Suppressor macrophage (primary cell): ENCODE measurements around the gene SLC35E2B.
"Not testable (repeated sequence)": the region's sequence is repeated elsewhere in the genome, so short reads cannot be mapped to it uniquely, and the experiment has no call there.

Source experiments
- DNase-seq, 4 experiments: peaks; one replicate each; pipeline ENCODE4 v3.0.0-alpha.2; 2020 to 2022

SLC35E2B gene

DNA sequence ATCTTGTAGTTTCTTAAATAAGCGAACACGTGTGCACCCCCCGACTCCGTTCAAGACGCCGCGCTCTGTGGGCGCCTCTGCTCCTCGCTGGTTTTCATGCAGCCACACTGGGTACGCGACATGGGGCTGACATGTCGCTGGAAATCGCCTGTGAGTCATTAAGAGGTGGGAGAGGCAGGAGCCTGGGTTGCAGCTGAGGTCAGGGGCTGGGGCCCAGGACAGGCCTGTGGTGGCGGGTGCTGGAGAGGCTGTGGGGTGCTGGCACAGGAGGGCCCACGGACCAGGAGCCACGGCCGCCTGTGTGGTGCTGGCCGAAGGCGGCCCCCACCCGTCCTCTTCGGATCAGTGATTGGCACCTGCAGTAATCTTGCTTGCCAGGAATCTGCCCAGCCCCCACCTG is 17.8 kb downstream of the SLC35E2B start:
- not testable (repeated sequence) for DNase-seq

DNA sequence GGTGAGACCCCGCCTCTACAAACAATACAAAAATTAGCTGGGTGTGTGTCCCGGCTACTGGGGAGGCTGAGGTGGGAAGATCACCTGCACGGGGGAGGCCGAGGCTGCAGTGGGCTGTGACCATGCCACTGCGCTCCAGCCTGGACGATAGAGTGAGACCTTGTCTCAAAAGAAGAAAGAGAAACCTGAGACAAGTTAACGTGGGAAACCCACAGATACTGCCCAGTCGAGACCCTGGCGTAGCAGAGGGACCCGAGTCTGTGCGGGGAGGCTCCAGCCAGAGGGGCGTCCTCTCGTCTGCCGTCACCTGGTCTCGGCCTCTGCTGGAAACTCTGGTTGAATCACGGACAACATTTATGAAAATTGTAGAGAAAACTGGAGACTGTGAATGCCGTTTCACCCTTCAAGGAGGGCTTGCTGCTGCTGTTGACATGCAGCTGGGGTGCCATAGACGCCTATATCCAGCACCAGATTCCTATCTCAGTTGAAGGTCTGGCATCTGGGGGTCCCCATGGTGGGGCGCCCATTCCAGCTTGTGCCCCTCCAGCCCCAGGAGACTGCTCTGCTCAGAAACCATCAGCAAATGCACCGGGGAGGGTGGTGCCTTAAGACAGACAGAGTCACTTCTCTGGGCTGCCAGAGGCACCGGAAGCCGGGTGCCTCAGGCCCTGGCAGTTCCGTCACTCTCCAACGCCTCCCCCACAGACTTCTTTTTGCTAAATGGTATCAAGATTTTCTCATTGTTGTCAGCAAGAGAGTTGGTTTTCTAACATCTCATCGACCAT is 20.2 kb downstream of the SLC35E2B start:
- no peak for DNase-seq

DNA sequence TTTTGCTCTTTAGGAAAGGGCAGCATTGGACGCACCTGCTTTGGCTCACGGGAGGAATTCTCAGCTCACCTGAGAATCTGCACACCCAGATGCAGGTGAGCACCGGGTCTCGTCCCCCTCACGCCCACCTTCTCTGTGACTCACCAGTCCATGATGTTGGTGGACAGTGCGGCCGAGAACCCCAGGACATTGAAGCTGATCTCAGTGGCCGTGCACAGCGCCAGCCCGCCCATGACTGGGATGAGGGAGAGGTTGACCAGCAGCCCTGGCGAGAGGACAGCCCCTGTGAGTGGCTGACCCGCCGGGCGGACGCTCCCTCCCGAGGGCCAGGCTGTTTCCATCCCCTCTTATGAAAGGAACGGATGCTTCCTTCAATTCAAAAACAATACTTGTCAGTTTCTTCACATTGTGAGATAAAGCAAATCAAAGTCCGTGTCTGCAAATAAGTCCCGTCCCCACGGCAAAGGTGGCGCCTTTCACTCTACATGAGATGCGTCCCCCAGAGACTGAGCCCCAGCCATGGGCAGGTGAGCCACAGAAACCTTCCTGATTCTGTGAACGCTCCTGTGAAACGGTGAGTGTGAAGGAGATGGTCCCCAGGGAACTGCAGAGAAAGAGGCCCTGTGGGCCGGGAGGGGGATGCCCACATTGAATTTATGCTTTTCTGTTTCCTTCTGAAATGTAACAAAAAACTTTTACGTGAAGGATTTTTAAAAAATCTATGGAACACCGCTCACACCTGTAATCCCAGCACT is 21.1 kb downstream of the SLC35E2B start:
- no peak for DNase-seq

DNA sequence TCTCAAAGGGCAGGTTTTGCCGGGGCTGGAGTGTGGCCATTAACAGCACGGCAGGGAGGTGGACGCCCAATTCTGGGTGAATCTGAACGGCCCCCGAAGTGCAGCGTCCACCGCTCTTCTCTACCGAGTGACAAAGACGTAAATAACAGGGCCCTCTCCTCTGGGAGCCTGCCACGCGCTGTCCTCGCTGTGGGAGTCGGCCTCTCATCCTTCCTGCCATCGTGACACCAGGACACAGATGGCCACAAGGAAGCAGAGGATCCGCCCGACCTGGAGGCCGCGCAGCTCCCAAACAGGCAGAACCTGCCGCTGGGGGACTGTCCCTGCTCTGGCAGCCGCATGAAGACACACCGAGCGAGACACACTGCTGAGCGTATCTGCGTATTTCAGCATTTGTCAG is 21.7 kb downstream of the SLC35E2B start:
- no peak for DNase-seq

DNA sequence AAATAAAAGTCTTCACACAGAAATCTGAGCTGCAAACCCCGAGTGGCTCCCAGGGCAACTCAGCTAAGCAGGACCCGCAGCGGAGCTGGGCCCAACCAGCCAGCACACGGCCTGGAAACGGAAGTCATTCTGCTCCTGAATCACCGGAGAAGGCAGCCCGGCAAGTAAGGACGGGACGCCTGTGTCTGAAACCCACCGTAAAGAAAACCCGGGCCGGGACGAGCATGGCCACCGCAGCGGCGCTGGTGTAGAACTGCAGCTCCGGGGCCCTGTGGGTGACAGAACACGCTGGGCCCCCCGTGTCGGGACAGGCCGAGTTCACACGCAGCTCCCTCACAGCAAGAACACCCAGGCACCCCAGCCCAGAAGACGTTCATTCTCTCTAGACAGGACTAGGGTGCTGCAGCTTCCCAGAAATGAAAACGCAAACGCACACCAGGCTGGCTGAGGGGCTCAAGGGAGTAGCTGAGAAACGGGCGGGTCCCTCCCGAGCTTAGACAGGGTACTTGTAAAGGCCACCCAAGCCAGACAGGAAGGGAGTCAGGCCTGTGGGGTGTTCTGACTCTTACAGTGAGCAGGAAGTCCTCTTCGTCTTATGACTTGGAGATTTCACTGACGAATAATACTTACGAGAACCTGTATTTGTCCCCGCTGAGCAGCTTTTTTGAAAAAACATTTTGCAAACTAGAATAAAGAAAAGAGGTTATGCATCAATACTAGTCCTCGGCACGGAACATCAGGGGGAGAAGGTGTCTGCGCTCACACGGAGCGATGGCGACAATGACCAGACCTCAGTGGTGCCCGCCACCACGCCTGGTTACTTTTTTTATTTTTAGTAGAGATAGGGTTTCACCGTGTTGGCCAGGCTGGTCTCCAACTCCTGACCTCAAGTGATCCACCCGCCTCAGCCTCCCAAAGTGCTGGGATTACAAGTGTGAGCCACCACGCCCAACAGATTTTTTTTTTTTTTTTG is 22.8 kb downstream of the SLC35E2B start:
- DNase-seq = no peak

DNA sequence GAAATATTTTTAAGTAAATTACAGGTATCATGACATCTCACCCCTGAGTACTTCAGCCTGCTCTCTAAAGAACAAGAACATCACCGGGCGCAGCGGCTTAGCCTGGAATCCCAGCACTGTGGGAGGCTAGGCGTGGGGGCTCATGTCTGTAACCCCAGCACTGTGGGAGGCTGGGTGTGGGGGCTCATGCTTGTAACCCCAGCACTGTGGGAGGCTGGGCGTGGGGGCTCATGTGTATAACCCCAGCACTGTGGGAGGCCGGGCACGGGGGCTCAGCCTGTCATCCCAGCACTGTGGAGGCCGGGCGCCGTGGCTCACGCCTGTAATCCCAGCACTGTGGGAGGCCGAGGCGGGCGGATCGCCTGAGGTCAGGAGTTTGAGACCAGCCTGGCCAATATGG is 26.1 kb downstream of the SLC35E2B start:
- no peak for DNase-seq

DNA sequence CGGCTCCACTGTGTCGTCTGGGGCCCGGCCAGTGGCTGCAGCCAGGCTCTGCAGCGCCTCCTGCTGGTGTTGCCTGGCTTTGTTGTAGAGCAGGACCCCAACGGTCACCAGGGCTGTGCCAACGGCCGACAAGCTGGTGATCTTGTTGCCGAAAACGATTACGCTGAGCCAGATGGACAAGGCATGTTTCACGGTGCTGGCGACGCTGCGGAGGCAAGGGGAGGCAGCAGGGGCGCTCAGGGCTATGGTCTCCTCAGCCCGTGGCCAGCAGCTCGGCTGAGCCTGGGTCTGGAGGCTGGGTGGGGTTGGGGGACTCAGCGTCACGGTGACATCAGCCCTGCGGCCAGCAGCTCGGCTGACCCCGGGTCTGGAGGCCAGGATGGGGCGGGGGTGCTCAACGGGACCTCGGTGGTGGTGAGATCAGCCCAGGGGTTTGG is 26.8 kb downstream of the SLC35E2B start:
- peak; percentile 32 to 63 (median 42) for DNase-seq

DNA sequence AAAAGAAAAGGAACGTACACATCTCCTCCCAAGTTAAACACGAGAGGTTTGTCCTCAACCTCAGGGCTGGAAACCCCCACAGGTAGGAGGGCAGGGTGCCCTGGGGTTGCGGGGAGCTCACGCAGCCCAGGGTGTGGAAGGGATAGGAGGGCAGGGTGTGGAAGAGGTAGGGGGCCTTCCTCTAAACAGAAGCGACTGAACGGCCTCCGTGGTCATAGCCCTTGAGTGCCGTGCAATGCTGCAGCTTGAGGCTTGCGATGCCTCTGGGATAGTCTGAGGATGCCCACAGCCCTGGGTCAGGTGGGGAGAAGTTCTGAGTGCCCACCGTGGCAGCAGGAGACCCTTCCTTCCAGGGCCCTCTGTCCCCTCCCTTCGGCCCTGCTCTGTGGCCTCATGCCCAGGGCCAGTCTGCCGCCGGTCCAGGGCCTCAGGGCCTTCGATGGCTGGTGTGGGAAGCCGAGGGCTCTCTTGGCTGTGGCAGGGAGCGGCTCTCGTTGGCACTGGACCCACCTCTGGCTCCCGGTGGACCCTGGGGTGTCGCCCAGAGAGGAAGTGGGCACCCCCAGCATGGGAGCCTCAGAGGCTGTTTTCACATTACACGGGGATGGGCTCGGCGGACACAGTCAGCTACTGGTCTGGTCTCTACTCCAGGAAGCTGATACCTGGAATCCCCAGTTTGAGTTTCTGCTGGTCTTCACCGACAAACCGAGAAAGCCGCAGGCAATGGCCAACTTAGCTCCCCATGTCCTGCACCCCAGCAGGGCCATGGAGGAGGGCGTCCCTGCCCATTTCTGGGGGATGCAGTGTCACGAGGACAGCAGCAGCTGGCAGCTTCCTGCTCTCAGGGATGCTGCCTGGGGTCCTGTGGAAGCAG is 27.4 kb downstream of the SLC35E2B start:
- DNase-seq = no peak

DNA sequence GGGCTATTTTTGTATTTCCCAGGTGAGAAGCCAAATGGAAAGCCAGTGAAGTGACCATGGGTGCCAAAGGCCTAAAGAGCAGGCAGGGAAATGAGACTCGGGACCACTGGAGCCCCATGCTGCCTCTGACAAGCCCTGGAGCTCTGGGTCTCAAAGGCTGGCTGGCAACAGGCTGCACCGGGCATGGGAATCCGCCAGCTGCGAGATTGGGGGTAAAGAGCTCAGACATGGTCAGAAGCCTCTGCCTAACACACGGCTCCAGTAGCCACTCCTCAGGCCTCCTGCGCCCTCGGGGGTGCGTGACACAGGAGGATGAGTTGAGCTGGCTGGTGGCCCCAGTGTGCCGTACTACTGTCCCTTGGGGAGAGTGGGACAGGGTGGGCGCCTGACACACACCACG is 28.3 kb downstream of the SLC35E2B start:
- not testable (repeated sequence) for DNase-seq

DNA sequence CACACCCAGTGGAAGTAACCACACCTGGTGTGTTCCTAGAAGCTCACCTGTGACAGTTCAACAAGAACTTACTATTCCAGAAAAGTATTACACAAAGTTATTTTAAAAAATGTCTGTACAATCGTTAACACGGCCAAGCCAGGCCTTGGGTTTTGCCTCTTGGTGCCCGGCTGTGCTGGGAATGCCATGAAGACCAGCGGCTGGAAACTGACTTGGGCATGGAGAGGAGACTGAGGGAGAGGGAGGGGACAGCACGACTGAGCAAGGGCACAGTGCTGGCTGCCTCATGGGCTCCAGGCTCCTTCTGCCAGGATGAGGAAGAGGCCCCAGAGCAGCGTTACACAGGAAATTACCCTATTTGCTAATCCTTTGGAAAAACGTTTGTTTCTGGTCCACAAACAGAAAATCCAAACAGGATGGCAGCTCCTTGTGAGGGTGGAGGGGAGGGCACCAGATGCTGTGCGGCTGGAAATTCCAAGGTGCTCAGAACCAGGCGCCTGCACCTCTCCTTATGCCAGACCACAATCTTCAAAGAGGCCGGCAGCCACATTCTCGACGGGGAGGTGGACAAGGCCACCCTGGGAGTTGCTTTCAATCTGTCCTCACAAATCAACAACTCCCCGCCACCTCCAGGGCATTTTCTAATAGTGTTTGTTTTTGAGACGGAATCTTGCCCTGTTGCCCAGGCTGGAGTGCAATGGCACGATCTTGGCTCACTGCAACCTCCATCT is 29.6 kb downstream of the SLC35E2B start:
- not testable (repeated sequence) for DNase-seq

DNA sequence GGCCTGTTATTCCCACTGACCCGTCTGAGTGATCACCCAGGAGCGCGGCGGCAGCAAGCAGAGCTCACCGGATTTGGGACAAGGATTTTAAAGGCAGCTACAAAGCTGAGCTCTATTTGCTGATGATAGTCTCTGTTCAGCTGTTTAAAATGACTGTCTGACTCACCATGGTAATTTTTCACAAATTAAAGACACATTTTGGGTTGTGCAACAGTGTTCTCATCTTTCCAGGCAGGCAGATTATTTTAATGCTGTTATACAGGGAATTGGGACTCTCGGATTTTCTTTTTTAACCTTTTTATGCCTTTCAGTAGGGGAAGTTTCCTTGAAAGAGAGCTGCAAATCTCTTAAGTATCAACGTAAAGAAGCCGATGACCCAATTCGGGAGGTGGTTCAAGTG is 30.2 kb downstream of the SLC35E2B start:
- DNase-seq = not testable (repeated sequence)

DNA sequence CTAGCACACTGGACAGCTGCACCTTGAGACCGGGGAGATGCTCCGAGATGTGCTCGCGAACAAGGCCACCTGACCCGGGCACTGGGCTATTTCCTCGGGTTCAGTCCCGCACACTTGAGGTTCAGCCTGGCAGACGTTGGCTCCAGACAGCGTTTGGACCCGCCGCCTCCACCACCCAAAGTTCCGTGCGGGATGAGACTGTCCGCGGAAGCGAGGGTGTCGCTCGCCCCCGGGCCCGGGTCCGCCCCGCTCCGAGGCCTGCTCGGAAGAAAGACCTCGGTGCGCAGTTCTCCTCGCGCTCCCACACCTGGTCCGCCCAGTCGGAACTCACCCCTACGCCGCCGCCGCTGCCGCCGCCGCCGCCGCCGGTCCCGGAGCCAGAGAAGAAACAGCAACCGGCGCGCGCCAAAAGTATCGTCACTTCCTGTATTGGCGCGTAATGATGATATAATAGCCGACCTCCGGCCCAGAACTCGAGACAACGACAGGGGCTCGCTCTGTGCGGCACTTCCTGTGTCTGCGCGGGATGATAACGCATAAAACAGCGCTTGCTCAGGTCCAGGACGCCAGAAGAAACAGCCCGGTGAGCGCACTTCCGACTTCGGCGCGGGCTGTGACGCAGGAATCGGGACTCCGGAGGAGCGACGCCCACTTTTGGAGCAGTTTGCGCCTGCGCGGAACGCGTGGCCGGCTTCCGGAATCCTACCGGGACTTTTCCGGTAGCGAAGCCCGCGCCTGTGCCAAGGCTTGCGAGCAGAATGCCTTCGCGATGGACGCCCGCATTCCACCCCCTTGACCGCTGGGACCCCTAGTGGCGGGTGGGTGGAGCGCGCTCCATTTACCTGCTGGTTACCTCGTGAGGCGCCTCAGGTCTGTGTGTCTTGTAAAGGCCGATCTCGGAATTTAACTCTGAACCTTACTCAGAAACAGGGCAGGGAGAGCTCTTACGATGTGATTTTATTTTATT is 33.7 kb downstream of the SLC35E2B start, which contains the start of gene CDK11B:
Gene CDK11B, minus strand, starts transcription at position 422 of the 967 bp plus-strand sequence. CDS start 1,519 bp downstream, outside the sequence.
- peak; percentile 90 to 97 (median 96) for DNase-seq

DNA sequence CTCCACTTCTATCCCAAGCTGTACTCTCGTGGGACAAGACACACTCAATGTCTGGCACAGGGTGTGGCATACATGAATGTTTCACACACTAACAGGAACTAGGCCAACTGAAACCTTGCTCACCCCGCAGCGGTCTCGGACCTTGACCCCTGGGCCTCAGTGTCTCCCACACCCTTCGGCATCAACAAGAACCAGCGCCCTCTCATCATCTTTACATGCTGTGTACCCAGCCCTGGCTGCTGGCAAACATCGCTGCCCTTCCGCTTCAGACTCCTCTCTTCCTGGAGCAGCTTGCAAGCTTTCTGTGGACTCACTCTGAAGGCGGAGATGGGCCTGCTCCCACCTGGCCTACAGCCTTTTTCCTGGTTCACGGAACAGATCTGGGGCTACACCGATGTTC is 44.3 kb downstream of the SLC35E2B start:
- not testable (repeated sequence) for DNase-seq

DNA sequence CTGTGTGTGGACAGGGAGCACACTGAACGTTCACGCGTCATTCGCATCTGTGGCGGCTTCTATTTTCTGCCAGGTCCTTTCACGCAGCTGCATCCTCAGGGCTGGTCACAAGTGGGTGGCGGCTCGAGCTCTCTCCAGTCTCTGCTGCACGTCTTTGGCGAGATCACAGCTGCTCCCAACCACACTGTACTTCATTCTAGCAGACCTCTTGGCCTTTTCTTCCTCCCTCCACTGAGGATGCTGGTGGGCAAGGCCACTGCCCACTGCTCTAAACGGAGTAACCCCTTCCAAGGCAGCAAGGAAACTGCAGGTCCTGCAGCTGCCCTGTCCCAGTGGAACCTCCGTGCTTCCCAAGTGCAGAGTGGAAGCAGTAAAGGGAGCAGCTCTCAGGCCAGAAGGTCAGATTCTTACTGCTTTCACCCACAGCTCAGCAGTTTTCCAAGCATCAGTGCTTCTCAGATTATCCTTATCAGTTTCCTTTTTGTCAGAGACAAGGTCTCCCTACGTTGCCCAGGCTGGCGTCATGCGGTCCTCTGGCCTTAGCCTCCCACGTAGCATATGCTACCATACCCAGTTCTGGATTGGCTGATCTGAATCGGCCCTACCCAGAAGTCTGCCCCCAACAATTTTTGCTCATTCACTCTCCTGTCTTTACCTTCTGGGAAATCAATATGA is 44.9 kb downstream of the SLC35E2B start:
- not testable (repeated sequence) for DNase-seq

DNA sequence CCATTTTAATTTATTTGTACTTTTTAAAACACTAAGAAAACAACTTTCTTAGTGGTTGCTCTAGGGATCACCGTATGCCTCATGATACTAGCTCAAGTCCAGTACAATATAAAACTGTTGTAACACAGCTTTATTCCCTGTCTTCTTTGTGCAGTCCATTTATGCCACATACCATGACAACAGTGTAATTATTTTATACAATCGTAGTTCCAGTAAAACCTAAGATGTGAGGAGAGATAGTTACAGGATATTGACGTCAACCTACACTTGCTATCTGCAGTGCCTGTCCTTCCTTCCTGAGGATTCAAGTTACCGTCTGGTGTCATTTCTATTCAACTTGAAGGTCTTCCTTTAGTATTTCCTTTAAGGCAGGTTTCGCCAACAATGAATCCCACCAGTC is 46.3 kb downstream of the SLC35E2B start:
- DNase-seq = not testable (repeated sequence)

DNA sequence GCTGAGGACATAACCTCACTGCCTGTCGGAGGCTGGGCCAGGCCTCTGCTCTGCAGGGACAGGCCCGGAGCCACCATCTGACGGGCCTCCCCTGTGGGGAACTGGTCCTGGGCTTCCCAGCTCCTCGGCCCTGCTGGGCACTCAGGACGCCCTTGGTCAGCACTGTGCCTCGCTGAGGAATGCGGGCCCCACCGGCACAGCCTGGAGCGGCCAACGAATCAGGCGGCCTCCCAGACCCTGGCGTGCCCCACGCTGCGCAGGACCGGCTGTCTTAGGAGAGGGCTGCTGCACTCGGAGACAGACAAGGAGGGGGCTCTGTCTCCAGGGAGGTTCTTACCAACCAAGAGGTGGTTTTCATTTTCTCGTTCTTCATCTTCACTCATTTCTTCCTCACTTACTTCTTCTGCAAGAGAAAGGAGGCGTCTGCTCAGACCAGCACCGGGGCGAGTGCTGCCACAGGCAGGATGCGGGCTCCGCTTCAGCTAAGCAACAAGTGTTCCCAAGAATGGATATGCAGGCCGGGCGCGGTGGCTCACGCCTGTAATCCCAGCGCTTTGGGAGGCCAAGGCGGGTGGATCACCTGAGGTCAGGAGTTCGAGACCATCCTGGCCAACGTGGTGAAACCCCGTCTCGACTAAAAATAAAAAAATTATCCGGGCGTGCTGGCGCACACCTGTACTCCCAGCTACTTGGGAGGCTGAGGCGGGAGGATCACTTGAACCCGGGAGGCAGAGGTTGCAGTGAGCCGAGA is 51.7 kb downstream of the SLC35E2B start:
- DNase-seq = not testable (repeated sequence)

DNA sequence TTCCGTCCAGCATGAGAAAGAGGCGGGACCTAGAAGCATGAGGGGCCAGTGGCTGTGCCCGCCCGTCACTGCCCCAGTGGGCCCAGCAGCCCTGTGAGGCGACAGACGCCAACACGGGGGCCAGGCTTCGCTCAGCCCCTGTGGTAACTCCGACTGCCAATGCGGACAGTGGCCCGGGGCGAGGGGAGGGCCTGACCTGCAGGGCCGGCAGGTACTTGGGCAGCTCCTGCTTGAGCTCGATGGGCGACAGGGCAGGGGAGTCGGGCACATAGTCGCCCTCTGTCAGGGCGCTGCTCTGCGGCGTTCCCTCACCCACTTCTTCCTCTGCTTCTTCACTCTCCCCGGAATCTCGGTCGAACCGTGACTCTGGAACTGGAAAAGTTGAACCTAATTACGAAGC is 52.5 kb downstream of the SLC35E2B start:
- not testable (repeated sequence) for DNase-seq

DNA sequence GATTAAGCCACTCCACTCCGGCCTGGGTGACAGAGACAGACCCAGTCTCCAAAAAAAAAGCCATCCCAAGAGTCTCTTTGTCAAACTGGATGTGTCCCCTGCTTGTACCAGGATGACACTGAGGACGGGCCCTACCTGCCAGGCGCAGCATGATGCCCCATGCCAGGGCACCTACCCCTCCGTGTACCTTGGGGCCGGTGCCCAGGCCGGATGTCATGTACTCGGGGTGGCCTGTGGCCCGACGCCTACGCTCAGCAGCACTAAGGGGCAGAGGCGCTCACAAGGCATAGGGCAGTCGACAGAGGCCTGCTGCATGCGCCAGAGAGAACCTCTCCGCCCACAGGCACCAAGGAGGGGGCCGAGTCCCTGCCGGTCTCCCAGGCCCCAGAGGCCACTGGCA is 53.2 kb downstream of the SLC35E2B start:
- not testable (repeated sequence) for DNase-seq
